Gastrocnemius medialis (tissue), 4 donors: ENCODE results near the gene RAB11A. TPM values are rescaled to one million over a fixed set of nuclear protein-coding genes. Genes with fewer than 3 reads are reported as not detected.

Source experiments
- ATAC-seq, 2 donors: fragments of 150-250 bp; one replicate each; pipeline ENCODE4 v1.9.1; 2016
- DNase-seq, 2 donors: peaks; one replicate each; pipeline ENCODE4 v3.0.0-alpha.2; 2019
- H3K27ac ChIP-seq, 4 donors: fragments of 200-600 bp; sonication (generic); 1 replicate in 1 of 4; 2 replicates in 3 of 4; pipeline ENCODE4 v1.5.1; 2016 to 2018; ENCODE audit warnings: mild to moderate bottlenecking in 2 of 4, moderate library complexity in 1 of 4
- H3K27me3 ChIP-seq, 3 donors: fragments of 200-600 bp; sonication (generic) in 2 of 3; 1 replicate in 1 of 3; 2 replicates in 2 of 3; pipeline versions ENCODE4 v1.5.1 to v1.6.0; 2016 to 2019; ENCODE audit warnings: mild to moderate bottlenecking in 1 of 3, moderate library complexity in 1 of 3
- H3K36me3 ChIP-seq, 2 donors: fragments of 200-600 bp; sonication (generic) in 1 of 2; one replicate each; pipeline ENCODE4 v1.5.1; 2017 to 2018
- H3K4me1 ChIP-seq, 2 donors: fragments of 200-600 bp; sonication (generic) in 1 of 2; one replicate each; pipeline ENCODE4 v1.5.1; 2016 to 2017; ENCODE audit warnings: mild to moderate bottlenecking in 2 of 2
- H3K4me3 ChIP-seq, 4 donors: fragments of 200-600 bp; sonication (generic) in 3 of 4; 1 replicate in 1 of 4; 2 replicates in 3 of 4; pipeline ENCODE4 v1.5.1; 2016 to 2019; ENCODE audit warnings: mild to moderate bottlenecking in 2 of 4
- H3K9me3 ChIP-seq, 3 donors: fragments of 200-600 bp; sonication (generic) in 2 of 3; 1 replicate in 1 of 3; 2 replicates in 2 of 3; pipeline ENCODE4 v1.5.1; 2016 to 2019
- POLR2A ChIP-seq, 2 donors: fragments of 450-650 bp; IDR thresholded peaks; one replicate each; pipeline ENCODE4 v1.6.1; 2017; ENCODE audit warnings: antibody characterized with exemption in 2 of 2, mild to moderate bottlenecking in 2 of 2, moderate library complexity in 2 of 2
- in situ Hi-C, 4 donors: fragments of 200-750 bp; cut with MboI; loops; one replicate each; pipeline versions ENCODE4 v1.15.0 to v1.8.0; 2017; ENCODE audit warnings: low sequenced_read_pairs in 4 of 4
- intact Hi-C: fragments of 100-400 bp; cut with DNase I; formaldehyde crosslinking; loops from one replicate; pipeline ENCODE4 v1.15.1; 2023; ENCODE audit warnings: low total_unique reads
- total RNA-seq, 4 donors: library from RNA; depleted of rRNA; stranded (reverse); fragments of >200 nt; gene quantifications; one replicate each; pipeline versions ENCODE4 v1.1.0 to v1.2.3, GENCODE V29; 2016
- TF ChIP-seq, protein P1 (sequence below), 5 experiments: fragments of 450-650 bp in 3 of 5; fragments of 200-600 bp in 2 of 5; sonication (generic) in 2 of 5; IDR thresholded peaks in 4 of 5; conservative IDR thresholded peaks in 1 of 5; 1 replicate in 4 of 5; 2 replicates in 1 of 5; pipeline ENCODE4 v1.5.1; 2016 to 2019; ENCODE audit warnings: antibody characterized with exemption in 5 of 5, mild to moderate bottlenecking in 3 of 5, moderate library complexity in 3 of 5

RAB11A gene
- total RNA-seq, 4 donors from 2014 or later, result 93.0 to 207 (median 166) TPM

DNA sequence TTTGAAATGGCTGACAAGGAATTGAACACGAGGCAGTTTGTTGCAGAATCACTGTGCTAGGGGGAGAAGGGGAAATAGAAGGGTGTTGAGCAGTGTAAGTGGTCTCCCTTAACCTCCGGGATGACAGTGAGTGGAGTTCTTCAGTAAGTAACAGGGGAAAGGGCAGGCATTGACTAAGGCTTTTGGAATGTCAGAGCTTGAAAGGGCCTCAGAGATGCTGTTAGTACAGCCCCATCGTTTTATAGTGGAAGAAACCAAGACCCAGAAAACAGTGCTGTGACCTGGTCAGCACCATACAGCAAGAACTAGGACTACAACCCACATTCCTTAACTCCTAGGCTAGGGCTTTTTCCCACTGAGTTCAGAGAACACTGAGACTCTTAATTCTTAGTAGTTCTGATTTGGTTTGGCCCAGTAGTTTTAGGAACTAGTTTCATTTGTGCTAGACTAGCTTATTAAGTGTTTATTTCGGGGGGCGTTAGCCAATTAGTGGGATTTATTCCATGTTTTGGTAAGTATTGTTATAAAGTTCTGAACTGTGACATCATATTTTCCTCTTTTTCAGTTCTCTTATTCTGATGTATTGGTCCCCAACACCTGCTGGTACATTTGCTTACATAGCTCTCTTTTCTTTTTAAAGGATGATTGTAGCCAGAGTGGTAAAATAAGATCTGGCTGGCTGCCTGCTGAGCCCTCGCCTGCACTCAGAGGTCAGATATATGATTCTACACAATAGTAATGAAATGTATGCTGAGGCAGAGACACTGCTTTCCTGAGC is 34.2 kb downstream of the RAB11A start:
- Histone ChIP-seq H3K27ac (no peak overlapping the region), H3K4me1 (peaks cover 0 to 23% of the 10 kb centered on the region in 2 donors), H3K27me3 (no peaks in the 10 kb centered on the region), H3K4me3 (no peak overlapping the region), H3K9me3 (no peaks in the 10 kb centered on the region), H3K36me3 (peaks cover 0 to 35% of the 10 kb centered on the region in 2 donors)
- ATAC-seq, result no peak
- TF ChIP-seq, protein P1, sequence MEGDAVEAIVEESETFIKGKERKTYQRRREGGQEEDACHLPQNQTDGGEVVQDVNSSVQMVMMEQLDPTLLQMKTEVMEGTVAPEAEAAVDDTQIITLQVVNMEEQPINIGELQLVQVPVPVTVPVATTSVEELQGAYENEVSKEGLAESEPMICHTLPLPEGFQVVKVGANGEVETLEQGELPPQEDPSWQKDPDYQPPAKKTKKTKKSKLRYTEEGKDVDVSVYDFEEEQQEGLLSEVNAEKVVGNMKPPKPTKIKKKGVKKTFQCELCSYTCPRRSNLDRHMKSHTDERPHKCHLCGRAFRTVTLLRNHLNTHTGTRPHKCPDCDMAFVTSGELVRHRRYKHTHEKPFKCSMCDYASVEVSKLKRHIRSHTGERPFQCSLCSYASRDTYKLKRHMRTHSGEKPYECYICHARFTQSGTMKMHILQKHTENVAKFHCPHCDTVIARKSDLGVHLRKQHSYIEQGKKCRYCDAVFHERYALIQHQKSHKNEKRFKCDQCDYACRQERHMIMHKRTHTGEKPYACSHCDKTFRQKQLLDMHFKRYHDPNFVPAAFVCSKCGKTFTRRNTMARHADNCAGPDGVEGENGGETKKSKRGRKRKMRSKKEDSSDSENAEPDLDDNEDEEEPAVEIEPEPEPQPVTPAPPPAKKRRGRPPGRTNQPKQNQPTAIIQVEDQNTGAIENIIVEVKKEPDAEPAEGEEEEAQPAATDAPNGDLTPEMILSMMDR (IDR thresholded peaks at IDR 0.05 in 4 of 5, conservative IDR thresholded peaks at IDR 0.05 in 1 of 5), result no peak
- TF ChIP-seq POLR2A (IDR thresholded peaks at IDR 0.05), result no peak
- in situ Hi-C loops, result no loop called here
- intact Hi-C loops, result no loop called here
- DNase-seq, result no peak

DNA sequence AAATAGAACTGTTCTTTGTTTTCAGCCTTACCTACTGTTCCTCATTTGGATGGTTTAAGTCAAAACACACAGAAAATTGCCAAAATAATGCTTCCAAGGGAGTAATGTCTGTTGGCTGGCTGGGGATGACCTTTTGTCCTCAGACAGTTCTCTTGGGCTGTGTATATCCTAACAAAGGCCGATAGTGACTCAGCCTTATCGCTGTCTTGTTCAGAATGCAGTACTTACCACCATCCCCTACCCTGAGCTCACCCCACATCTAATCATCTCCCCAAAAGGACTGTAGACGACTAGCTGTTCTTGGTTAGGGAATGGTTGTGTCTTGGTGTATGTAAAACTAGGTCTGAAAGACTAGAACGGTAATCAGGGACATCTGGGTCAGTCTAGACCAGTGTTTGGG is 35.0 kb downstream of the RAB11A start:
- no peak for ATAC-seq
- H3K36me3 ChIP-seq, result peaks cover 0 to 30% of the 10 kb centered on the region in 2 donors

DNA sequence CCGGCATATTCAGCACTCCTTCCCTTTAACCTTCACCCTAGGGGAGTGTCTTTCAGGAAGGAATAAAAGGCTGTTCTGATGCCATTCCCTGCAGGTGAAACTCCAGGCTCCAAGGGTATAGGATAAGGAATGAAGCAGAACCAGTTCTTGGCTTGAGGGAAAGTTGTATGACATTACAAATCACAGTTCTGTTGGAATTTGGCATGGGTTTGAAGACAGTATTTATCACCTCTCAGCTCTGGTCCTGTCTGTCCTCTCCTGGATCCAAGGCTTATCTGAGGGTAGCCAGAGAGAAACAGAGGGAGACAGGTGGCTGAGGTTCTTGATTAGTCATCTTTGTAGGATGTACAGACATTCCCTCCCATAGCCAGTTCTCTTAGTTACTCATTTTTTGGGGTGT is 37.1 kb downstream of the RAB11A start:
- H3K4me3 ChIP-seq, result no peak overlapping the region
- no peaks in the 10 kb centered on the region for H3K27me3 ChIP-seq
- peaks cover 0 to 23% of the 10 kb centered on the region in 2 donors for H3K4me1 ChIP-seq
- no peak overlapping the region for H3K27ac ChIP-seq
- peaks cover 0 to 24% of the 10 kb centered on the region in 2 donors for H3K36me3 ChIP-seq
- TF ChIP-seq POLR2A (IDR thresholded peaks at IDR 0.05), result no peak
- intact Hi-C loops, result no loop called here
- DNase-seq, result no peak
- H3K9me3 ChIP-seq, result no peaks in the 10 kb centered on the region
- ATAC-seq, result peak in 1 of 2 donors; percentile 38
- in situ Hi-C loops, result no loop called here

More for the DNA sequence above, 35.0 kb downstream of the RAB11A start:
- H3K27ac ChIP-seq, result no peak overlapping the region
- TF ChIP-seq, protein P1 (IDR thresholded peaks at IDR 0.05 in 4 of 5, conservative IDR thresholded peaks at IDR 0.05 in 1 of 5), result no peak
- TF ChIP-seq POLR2A (IDR thresholded peaks at IDR 0.05), result no peak
- no peaks in the 10 kb centered on the region for H3K9me3 ChIP-seq
- in situ Hi-C loops, result no loop called here
- peaks cover 0 to 23% of the 10 kb centered on the region in 2 donors for H3K4me1 ChIP-seq
- H3K4me3 ChIP-seq, result no peak overlapping the region
- intact Hi-C loops, result no loop called here
- DNase-seq, result no peak
- no peaks in the 10 kb centered on the region for H3K27me3 ChIP-seq

DNA sequence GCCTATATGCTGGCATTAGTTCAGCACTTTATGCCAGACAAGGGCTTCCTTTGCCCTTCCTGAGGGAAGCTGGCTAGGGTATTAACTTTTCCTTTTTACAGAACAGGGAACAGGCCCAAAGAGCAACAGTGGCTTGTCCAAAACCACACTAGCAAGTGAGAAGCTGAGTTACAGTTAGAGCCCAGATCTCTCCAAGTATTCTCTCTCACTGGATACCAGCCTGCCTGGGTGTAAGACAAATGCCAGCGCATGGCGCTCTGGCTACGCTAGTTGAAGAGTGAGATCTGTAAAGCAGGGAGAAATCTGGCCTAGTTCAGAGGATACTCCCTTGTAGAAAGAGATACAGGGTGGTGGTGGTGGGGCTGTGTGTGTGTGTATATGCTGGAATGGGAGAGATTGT is 38.4 kb downstream of the RAB11A start:
- in situ Hi-C loops (no loop called here), intact Hi-C loops (no loop called here)
- Histone ChIP-seq H3K9me3 (no peaks in the 10 kb centered on the region), H3K4me3 (no peak overlapping the region), H3K27ac (peak overlapping the region in 1 of 4 donors; percentile 18), H3K27me3 (no peaks in the 10 kb centered on the region), H3K4me1 (peaks cover 0 to 23% of the 10 kb centered on the region in 2 donors), H3K36me3 (peaks cover 0 to 24% of the 10 kb centered on the region in 2 donors)
- TF ChIP-seq POLR2A (IDR thresholded peaks at IDR 0.05), result no peak
- TF ChIP-seq, protein P1 (IDR thresholded peaks at IDR 0.05 in 4 of 5, conservative IDR thresholded peaks at IDR 0.05 in 1 of 5), result no peak
- no peak for DNase-seq
- no peak for ATAC-seq

DNA sequence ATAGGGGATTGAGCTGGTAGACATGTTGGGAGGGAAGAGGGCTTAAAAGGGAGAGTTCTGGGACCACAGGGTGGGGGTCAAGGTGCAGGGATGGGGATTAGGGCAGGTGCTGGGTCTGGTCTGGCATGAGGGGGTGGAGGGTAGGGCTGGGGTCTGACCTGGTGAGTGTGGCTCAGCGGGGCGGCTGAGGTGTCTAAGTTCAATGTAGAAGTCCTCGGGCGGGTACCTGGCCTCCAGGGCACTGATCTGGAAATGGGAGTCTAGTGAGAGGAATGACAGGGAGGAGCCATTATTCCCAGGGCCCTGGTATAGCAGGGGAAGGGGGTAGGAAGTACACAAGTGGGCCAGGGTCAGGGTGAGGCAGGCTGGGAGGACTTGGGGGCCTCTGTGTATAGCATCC is 39.6 kb downstream of the RAB11A start:
- Histone ChIP-seq H3K27ac (no peak overlapping the region), H3K9me3 (no peaks in the 10 kb centered on the region), H3K36me3 (peaks cover 0 to 21% of the 10 kb centered on the region in 2 donors), H3K27me3 (no peaks in the 10 kb centered on the region), H3K4me3 (no peak overlapping the region), H3K4me1 (peaks cover 0 to 18% of the 10 kb centered on the region in 2 donors)
- ATAC-seq, result no peak
- no peak for DNase-seq
- intact Hi-C loops (no loop called here), in situ Hi-C loops (no loop called here)
- TF ChIP-seq, protein P1 (IDR thresholded peaks at IDR 0.05 in 4 of 5, conservative IDR thresholded peaks at IDR 0.05 in 1 of 5), result no peak
- TF ChIP-seq POLR2A (IDR thresholded peaks at IDR 0.05), result no peak
